ENCODE results near the gene C1QTNF4.
"Not testable (repeated sequence)": the region's sequence is repeated elsewhere in the genome, so short reads cannot be mapped to it uniquely, and the experiment has no call there.

C1QTNF4 gene

DNA sequence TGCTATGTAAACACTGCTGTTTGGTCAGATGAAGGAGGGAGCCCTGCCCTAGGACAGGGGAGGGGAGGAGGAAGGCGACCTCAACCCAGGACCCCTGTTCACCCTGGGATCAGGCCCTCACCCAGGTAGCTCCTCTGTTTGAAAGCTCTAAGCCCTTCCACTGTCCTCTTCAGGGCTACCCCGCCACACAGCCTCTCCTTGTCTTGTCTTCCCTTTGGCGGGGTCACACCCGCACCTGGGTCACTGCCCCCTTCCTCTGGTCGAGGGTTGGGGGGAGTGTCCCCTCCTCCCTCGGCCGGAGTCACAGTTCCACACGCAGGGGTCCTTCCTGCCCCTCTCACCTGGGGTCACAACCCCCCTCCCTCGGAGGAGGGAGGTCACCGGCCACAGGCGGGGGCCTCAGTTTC is 29.3 kb downstream of the C1QTNF4 start:
- DNase-seq, result no peak

DNA sequence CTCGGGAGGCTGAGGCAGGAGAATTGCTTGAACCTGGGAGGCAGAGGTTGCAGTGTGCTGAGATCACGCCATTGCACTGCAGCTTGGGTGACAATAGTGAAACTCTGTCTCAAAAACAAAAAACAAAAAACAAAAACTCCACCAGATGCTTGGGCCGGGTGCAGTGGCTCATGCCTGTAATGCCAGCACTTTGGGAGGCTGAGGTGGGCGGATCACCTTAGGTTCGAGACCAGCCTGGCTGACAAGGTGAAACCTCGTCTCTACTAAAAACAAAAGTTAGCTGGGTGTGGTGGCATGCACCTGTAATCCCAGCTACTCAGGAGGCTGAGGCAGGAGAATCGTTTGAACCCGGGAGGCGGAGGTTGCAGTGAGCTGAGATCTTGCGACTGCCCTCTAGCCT is 29.8 kb downstream of the C1QTNF4 start:
- not testable (repeated sequence) for DNase-seq

DNA sequence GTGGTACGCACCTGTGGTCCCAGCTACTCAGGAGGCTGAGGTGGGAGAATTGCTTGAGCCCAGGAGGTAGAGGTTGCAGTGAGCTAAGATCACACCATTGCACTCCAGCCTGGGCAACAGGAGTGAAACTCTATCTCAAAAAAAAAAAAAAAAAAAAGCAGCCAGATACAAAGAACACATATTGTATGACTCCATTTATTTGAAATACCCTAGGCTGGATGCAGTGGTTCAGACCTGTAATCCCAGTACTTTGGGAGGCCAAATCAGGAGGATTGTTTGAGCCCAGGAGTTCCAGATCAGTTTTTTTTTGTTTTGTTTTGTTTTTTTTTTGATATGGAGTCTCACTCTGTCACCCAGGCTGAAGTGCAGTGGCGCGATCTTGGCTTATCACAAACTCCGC is 31.8 kb downstream of the C1QTNF4 start:
- DNase-seq, result not testable (repeated sequence)

DNA sequence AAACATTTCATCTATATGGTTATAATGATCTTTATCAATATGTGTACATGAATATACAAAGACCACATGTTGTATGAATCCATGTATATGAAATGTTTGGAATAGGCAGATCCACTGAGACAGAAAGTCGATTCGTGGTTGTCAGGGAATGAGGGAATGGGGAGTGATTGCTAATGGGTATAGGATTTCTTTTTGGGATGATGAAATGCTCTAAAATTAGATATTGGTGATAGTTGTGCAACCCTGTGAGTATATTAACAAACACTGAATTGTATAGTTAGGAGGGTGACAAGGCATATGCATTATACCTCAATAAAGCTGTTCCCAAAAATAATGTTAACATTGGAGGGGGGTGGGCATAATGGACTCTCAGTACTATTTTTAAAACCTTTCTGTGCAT is 33.8 kb downstream of the C1QTNF4 start:
- no peak for DNase-seq

DNA sequence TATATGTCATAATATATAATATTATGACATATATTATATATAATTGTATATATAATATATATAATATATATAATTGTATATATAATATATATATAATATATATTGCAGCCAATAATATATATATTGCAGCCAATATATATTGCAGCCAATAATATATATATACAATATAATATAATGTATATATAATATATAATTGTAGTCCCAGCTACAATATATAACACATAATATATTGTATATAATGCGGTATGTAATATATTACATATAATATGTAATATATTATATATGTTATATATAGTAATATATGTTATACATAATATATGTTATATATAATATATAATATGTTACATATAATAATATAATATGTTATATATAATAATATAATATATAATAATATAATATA is 35.5 kb downstream of the C1QTNF4 start:
- DNase-seq, result no peak

GRCh38 chr11:47557004-47557403 is 37.2 kb downstream of the C1QTNF4 start:
- DNase-seq, result not testable (repeated sequence)

- DNase-seq, result no peak
Observed at GRCh38 chr11:47553406-47553743, 40.8 kb downstream of the C1QTNF4 start.

DNA sequence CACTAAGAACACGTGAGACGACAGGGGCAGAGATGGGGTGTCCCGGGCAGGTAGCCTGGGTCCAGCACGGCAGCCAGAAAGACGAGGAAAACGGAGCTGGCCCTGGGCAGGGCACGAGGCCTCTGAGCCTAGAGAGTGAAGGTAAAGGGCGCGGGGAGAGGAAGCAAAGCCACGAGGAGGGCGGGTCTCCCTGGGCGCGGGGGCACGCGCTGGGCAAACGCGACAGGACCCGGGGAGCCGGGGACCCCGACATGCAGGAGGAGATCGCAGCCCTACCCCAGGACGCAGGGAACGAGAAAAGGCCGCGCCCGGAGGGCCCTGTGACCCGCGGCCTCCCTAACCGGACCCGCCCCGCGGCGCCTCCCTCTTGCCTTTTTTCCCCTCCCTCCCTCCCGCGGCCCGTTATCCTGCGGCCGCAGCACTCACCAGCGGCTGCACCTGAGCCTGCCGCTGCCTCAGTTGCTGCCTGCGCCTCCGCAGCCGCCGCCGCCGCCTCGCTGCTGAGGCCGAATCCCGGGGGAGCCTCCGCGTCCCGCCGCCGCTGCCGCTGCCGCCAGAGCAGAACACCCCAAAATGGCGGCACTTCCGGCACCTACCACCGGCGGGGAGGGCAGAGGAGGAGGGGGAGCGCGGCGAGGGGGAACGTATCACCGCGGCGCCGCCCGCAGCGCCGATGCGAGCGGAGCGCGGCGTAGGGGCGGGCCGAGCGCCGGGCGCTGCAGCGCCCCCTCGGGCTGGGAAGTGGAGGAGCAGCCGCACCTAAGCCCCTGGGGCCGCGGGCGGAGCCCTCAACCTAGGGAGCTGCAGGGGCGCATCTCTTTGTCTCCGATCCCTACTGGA is 41.4 kb downstream of the C1QTNF4 start, which contains the start of gene CELF1:
TSS of gene CELF1 (minus strand) at position 567 of the 840 bp plus-strand sequence. CDS start 53,609 bp downstream, outside the sequence.
- peak; percentile 93 for DNase-seq

DNA sequence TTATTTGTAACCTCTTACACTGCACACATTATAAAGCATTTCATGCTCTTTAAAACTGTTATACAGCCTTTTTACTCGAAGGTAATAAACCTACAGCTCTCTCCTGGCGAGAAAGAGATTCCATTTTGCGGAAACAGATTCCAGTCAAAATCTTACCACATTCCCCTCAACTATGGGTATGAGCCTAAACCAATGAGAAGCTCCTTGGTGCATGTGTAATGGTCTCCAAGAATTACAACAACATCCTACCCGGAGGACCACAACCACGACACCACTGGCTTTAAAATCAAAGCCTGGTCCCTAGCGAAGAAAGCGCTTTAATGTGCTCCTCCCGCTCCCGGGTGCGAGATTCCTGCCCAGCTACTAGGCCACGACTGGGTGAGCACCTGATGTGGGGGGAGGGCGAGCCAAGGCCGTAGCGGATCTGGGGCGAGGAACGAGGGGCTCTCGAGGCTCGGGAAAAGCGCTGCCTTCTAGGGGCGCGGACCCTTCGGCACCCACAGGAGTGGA is 42.1 kb downstream of the C1QTNF4 start:
- peak; percentile 26 for DNase-seq

- no peak for DNase-seq
Observed at GRCh38 chr11:47551086-47551485, 43.1 kb downstream of the C1QTNF4 start.

GRCh38 chr11:47550288-47551047 is 43.7 kb downstream of the C1QTNF4 start:
- no peak for DNase-seq

GRCh38 chr11:47546274-47546673 is 47.9 kb downstream of the C1QTNF4 start:
- DNase-seq, result not testable (repeated sequence)

GRCh38 chr11:47545298-47545697 is 48.9 kb downstream of the C1QTNF4 start:
- no peak for DNase-seq

- DNase-seq, result no peak
Observed at GRCh38 chr11:47541070-47541469, 53.1 kb downstream of the C1QTNF4 start.

GRCh38 chr11:47539681-47540039 is 54.6 kb downstream of the C1QTNF4 start:
- no peak for DNase-seq
